Activated naive CD4-positive, alpha-beta T cell treated with anti-CD3 and anti-CD28 coated beads for 36 hours (primary cell): ENCODE measurements around the gene AP5S1. TPM values are rescaled to one million over a fixed set of nuclear protein-coding genes. Genes with fewer than 3 reads are reported as not detected.
"Not testable (repeated sequence)": the region's sequence is repeated elsewhere in the genome, so short reads cannot be mapped to it uniquely, and the experiment has no call there.

ENCODE experiments used
- CTCF ChIA-PET: fragments of 350-600 bp; sonication (Branson Sonifier 250); formaldehyde crosslinking; loops from one replicate; lab custom pipeline; 2021; ENCODE audit warnings: antibody characterized with exemption; lab: Charles Lee
- DNase-seq: peaks from one replicate; pipeline ENCODE4 v3.0.0-alpha.2; 2020
- H3K27ac Mint-ChIP-seq: one replicate; pipeline ENCODE4 v1.8.0; 2021; ENCODE audit warnings: mild to moderate bottlenecking, mixed read lengths
- H3K27me3 Mint-ChIP-seq: one replicate; pipeline ENCODE4 v1.8.0; 2021; ENCODE audit warnings: low read depth, mixed read lengths
- H3K36me3 Mint-ChIP-seq: one replicate; pipeline ENCODE4 v1.8.0; 2021; ENCODE audit warnings: low read depth, mixed read lengths
- H3K4me1 Mint-ChIP-seq: one replicate; pipeline ENCODE4 v1.8.0; 2021; ENCODE audit warnings: low read depth, mixed read lengths
- H3K4me3 Mint-ChIP-seq: one replicate; pipeline ENCODE4 v1.8.0; 2021; ENCODE audit warnings: mild to moderate bottlenecking, moderate library complexity, mixed read lengths
- H3K9me3 Mint-ChIP-seq: one replicate; pipeline ENCODE4 v1.8.0; 2021; ENCODE audit warnings: mixed read lengths
- intact Hi-C: fragments of 100-400 bp; cut with micrococcal nuclease; formaldehyde crosslinking; loops from one replicate; pipeline ENCODE4 v1.15.1; 2023
- total RNA-seq, 2 experiments: library from RNA; stranded (reverse); gene quantifications; one replicate each; pipeline ENCODE4 v1.2.3, GENCODE V29; 2021

AP5S1 gene
- total RNA-seq, 2 experiments from 2014 or later, result 8.0 to 8.2 TPM

GRCh38 chr20:3829891-3830290, 9.5 kb downstream of the AP5S1 start:
- H3K36me3 Mint-ChIP-seq, intact Hi-C loops, H3K27ac Mint-ChIP-seq, H3K4me3 Mint-ChIP-seq, H3K9me3 Mint-ChIP-seq, H3K27me3 Mint-ChIP-seq, H3K4me1 Mint-ChIP-seq, DNase-seq: not testable (repeated sequence)
- CTCF ChIA-PET, result interaction anchor here (1.0 kb wide), 1 partner anchor 63 kb away, joined by 3 read pairs; no protein-coding TSS in a partner anchor

GRCh38 chr20:3836132-3836531, 15.8 kb downstream of the AP5S1 start:
- Mint-ChIP-seq H3K4me1 (peaks cover 6% of the 10 kb centered on the region), H3K27ac (no peak overlapping the region), H3K36me3 (peaks cover 2% of the 10 kb centered on the region), H3K4me3 (no peak overlapping the region), H3K9me3 (no peaks in the 10 kb centered on the region), H3K27me3 (no peaks in the 10 kb centered on the region)
- intact Hi-C loops, result no loop called here
- no peak for DNase-seq
- CTCF ChIA-PET, result interaction anchor here (0.9 to 1.3 kb wide), 2 partner anchors 16 to 21 kb away, joined by 3 to 4 read pairs; partner anchors contain the start of gene AP5S1

- H3K36me3 Mint-ChIP-seq, result no peaks in the 10 kb centered on the region
- peaks cover 6% of the 10 kb centered on the region for H3K4me1 Mint-ChIP-seq
- no peaks in the 10 kb centered on the region for H3K9me3 Mint-ChIP-seq
- intact Hi-C loops, result no loop called here
- H3K4me3 Mint-ChIP-seq, result no peak overlapping the region
- no peak for DNase-seq
- CTCF ChIA-PET, result interaction anchor here (1.0 to 1.6 kb wide), 2 partner anchors 13 to 16 kb away, joined by 3 to 4 read pairs; no protein-coding TSS in a partner anchor
- H3K27me3 Mint-ChIP-seq, result no peaks in the 10 kb centered on the region
- no peak overlapping the region for H3K27ac Mint-ChIP-seq
These were observed 19.0 kb downstream of the AP5S1 start for GRCh38 chr20:3839328-3839727.

GRCh38 chr20:3840201-3840600, 19.9 kb downstream of the AP5S1 start:
- H3K4me1 Mint-ChIP-seq, H3K4me3 Mint-ChIP-seq, H3K9me3 Mint-ChIP-seq, H3K36me3 Mint-ChIP-seq, H3K27me3 Mint-ChIP-seq, intact Hi-C loops, H3K27ac Mint-ChIP-seq, DNase-seq: not testable (repeated sequence)
- CTCF ChIA-PET, result interaction anchor here (1.6 kb wide), 1 partner anchor 14 kb away, joined by 3 read pairs; no protein-coding TSS in a partner anchor

- H3K36me3 Mint-ChIP-seq, result no peaks in the 10 kb centered on the region
- peaks cover 12% of the 10 kb centered on the region for H3K4me1 Mint-ChIP-seq
- H3K9me3 Mint-ChIP-seq, result no peaks in the 10 kb centered on the region
- CTCF ChIA-PET, result interaction anchor here (0.8 kb wide), 1 partner anchor 45 kb away, joined by 4 read pairs; no protein-coding TSS in a partner anchor
- intact Hi-C loops, result no loop called here
- H3K27ac Mint-ChIP-seq, result no peak overlapping the region
- DNase-seq, result no peak
- H3K4me3 Mint-ChIP-seq, result no peak overlapping the region
- no peaks in the 10 kb centered on the region for H3K27me3 Mint-ChIP-seq
These were observed 22.1 kb downstream of the AP5S1 start for GRCh38 chr20:3842348-3842930.

GRCh38 chr20:3843490-3843889, 23.1 kb downstream of the AP5S1 start:
- Mint-ChIP-seq H3K4me3 (no peak overlapping the region), H3K27me3 (no peaks in the 10 kb centered on the region), H3K4me1 (peaks cover 22% of the 10 kb centered on the region), H3K27ac (no peak overlapping the region), H3K36me3 (peaks cover 2% of the 10 kb centered on the region), H3K9me3 (no peaks in the 10 kb centered on the region)
- CTCF ChIA-PET, result interaction anchor here (0.8 kb wide), 1 partner anchor 44 kb away, joined by 4 read pairs; no protein-coding TSS in a partner anchor
- no peak for DNase-seq
- intact Hi-C loops, result no loop called here

- H3K4me3 Mint-ChIP-seq, intact Hi-C loops: not testable (repeated sequence)
These were observed 23.8 kb downstream of the AP5S1 start for GRCh38 chr20:3843990-3844619.

GRCh38 chr20:3846378-3846739, 26.0 kb downstream of the AP5S1 start:
- H3K36me3 Mint-ChIP-seq, result peaks cover 8% of the 10 kb centered on the region
- DNase-seq, result no peak
- CTCF ChIA-PET, result no interaction called here

More at GRCh38 chr20:3843990-3844619, 23.8 kb downstream of the AP5S1 start:
- not testable (repeated sequence) for H3K9me3 Mint-ChIP-seq, H3K27ac Mint-ChIP-seq, H3K27me3 Mint-ChIP-seq, H3K36me3 Mint-ChIP-seq, DNase-seq
- CTCF ChIA-PET, result interaction anchor here (0.6 to 1.7 kb wide), 2 partner anchors 23 to 55 kb away, joined by 3 read pairs; partner anchors contain the start of gene AP5S1
- H3K4me1 Mint-ChIP-seq, result peaks cover 26% of the 10 kb centered on the region

GRCh38 chr20:3846740-3847428, 26.5 kb downstream of the AP5S1 start, which contains the start of gene MAVS:
Gene MAVS (plus strand): TSS chr20:3846834. CDS start chr20:3854625, 7,791 bp downstream.
- Mint-ChIP-seq H3K36me3 (peaks cover 8% of the 10 kb centered on the region), H3K27ac (peak within 1 kb of the TSS; percentile 83), H3K4me1 (peaks cover 29% of the 10 kb centered on the region), H3K27me3 (no peaks in the 10 kb centered on the region), H3K9me3 (no peaks in the 10 kb centered on the region), H3K4me3 (peak within 1 kb of the TSS; percentile 85)
- peak; percentile 84 for DNase-seq
- CTCF ChIA-PET, result no interaction called here
- intact Hi-C loops, result loop anchor here (1.0 to 2.0 kb wide), 6 partner anchors 27 to 94 kb away; partner anchors contain the start of genes AP5S1, CDC25B, CENPB and PANK2

More at GRCh38 chr20:3846378-3846739, 26.0 kb downstream of the AP5S1 start:
- Mint-ChIP-seq H3K9me3 (no peaks in the 10 kb centered on the region), H3K27ac (peak overlapping the region; percentile 83), H3K27me3 (no peaks in the 10 kb centered on the region), H3K4me3 (peak overlapping the region; percentile 85), H3K4me1 (peaks cover 29% of the 10 kb centered on the region)
- intact Hi-C loops, result loop anchor here (1.0 to 2.0 kb wide), 6 partner anchors 26 to 94 kb away; partner anchors contain the start of genes AP5S1, CDC25B, CENPB and PANK2

- intact Hi-C loops, result loop anchor here (2.0 kb wide), 3 partner anchors 51 to 95 kb away; partner anchors contain the start of genes CDC25B and CENPB
- CTCF ChIA-PET, result no interaction called here
- Mint-ChIP-seq H3K4me1 (peaks cover 29% of the 10 kb centered on the region), H3K27me3 (no peaks in the 10 kb centered on the region), H3K27ac (peak overlapping the region; percentile 83), H3K4me3 (peak overlapping the region; percentile 85), H3K9me3 (no peaks in the 10 kb centered on the region), H3K36me3 (peaks cover 8% of the 10 kb centered on the region)
- DNase-seq, result no peak
These were observed 27.1 kb downstream of the AP5S1 start for GRCh38 chr20:3847429-3847940.

GRCh38 chr20:3848565-3848964, 28.2 kb downstream of the AP5S1 start:
- H3K4me1 Mint-ChIP-seq, result peaks cover 29% of the 10 kb centered on the region
- DNase-seq, result no peak
- intact Hi-C loops, result no loop called here
- H3K27ac Mint-ChIP-seq, result peak overlapping the region; percentile 73
- H3K4me3 Mint-ChIP-seq, result peak overlapping the region; percentile 39
- no peaks in the 10 kb centered on the region for H3K9me3 Mint-ChIP-seq
- H3K36me3 Mint-ChIP-seq, result peaks cover 8% of the 10 kb centered on the region
- CTCF ChIA-PET, result no interaction called here
- no peaks in the 10 kb centered on the region for H3K27me3 Mint-ChIP-seq

GRCh38 chr20:3854462-3854871, 34.1 kb downstream of the AP5S1 start:
- peaks cover 9% of the 10 kb centered on the region for H3K4me1 Mint-ChIP-seq
- intact Hi-C loops, result no loop called here
- peaks cover 21% of the 10 kb centered on the region for H3K36me3 Mint-ChIP-seq
- H3K27me3 Mint-ChIP-seq, result no peaks in the 10 kb centered on the region
- H3K27ac Mint-ChIP-seq, result no peak overlapping the region
- no peaks in the 10 kb centered on the region for H3K9me3 Mint-ChIP-seq
- CTCF ChIA-PET, result interaction anchor here (0.6 to 3.2 kb wide), 20 partner anchors 9 to 230 kb away, joined by 3 to 15 read pairs (median 4); partner anchors contain the start of genes ADISSP and AP5S1
- H3K4me3 Mint-ChIP-seq, result no peak overlapping the region
- DNase-seq, result no peak
